ENCODE measurements around the gene SPATA13.

Gene SPATA13

GRCh38 chr13:24237356-24237755 lies 76.8 kb downstream of the SPATA13 start:
- Histone ChIP-seq H3K4me1 (ENCODE audit: control insufficient read depth in 1 of 2, insufficient read depth in 1 of 2, low read depth in 1 of 2, low read length in 1 of 2) (peaks cover 4 to 7% of the 10 kb centered on the region in 2 experiments), H3K27me3 (no peaks in the 10 kb centered on the region), H3K27ac (no peak overlapping the region), H3K9me3 (no peaks in the 10 kb centered on the region), H3K36me3 (no peaks in the 10 kb centered on the region), H3K4me3 (ENCODE audit: low read depth in 1 of 2, low read length in 1 of 2) (no peak overlapping the region)
- TF ChIP-seq CTCF (IDR thresholded peaks at IDR 0.05): no peak

- H3K9me3 ChIP-seq: no peaks in the 10 kb centered on the region
- no peaks in the 10 kb centered on the region for H3K36me3 ChIP-seq
- H3K27me3 ChIP-seq: no peaks in the 10 kb centered on the region
- H3K4me1 ChIP-seq (ENCODE audit: control insufficient read depth in 1 of 2, insufficient read depth in 1 of 2, low read depth in 1 of 2, low read length in 1 of 2): peaks cover 14 to 18% of the 10 kb centered on the region in 2 experiments
- no peak for TF ChIP-seq CTCF (IDR thresholded peaks at IDR 0.05)
- no peak overlapping the region for H3K27ac ChIP-seq
- H3K4me3 ChIP-seq (ENCODE audit: low read depth in 1 of 2, low read length in 1 of 2): no peak overlapping the region
These were observed 80.8 kb downstream of the SPATA13 start for GRCh38 chr13:24241336-24241735.

- no peak overlapping the region for H3K27ac ChIP-seq
- peaks cover 17 to 19% of the 10 kb centered on the region in 2 experiments for H3K4me1 ChIP-seq (ENCODE audit: control insufficient read depth in 1 of 2, insufficient read depth in 1 of 2, low read depth in 1 of 2, low read length in 1 of 2)
- no peaks in the 10 kb centered on the region for H3K9me3 ChIP-seq
- no peaks in the 10 kb centered on the region for H3K27me3 ChIP-seq
- H3K36me3 ChIP-seq: no peaks in the 10 kb centered on the region
- no peak for TF ChIP-seq CTCF (IDR thresholded peaks at IDR 0.05)
- H3K4me3 ChIP-seq (ENCODE audit: low read depth in 1 of 2, low read length in 1 of 2): no peak overlapping the region
These were observed 81.6 kb downstream of the SPATA13 start for GRCh38 chr13:24242100-24242499.

- H3K9me3 ChIP-seq: no peaks in the 10 kb centered on the region
- no peak overlapping the region for H3K4me3 ChIP-seq (ENCODE audit: low read depth in 1 of 2, low read length in 1 of 2)
- H3K36me3 ChIP-seq: no peaks in the 10 kb centered on the region
- no peaks in the 10 kb centered on the region for H3K27me3 ChIP-seq
- peaks cover 23 to 29% of the 10 kb centered on the region in 2 experiments for H3K4me1 ChIP-seq (ENCODE audit: control insufficient read depth in 1 of 2, insufficient read depth in 1 of 2, low read depth in 1 of 2, low read length in 1 of 2)
- TF ChIP-seq CTCF (IDR thresholded peaks at IDR 0.05): no peak
- peak overlapping the region; percentile 41 for H3K27ac ChIP-seq
These were observed 82.8 kb downstream of the SPATA13 start for GRCh38 chr13:24243302-24243701.

GRCh38 chr13:24244802-24245201 lies 84.3 kb downstream of the SPATA13 start:
- TF ChIP-seq CTCF (IDR thresholded peaks at IDR 0.05): no peak
- Histone ChIP-seq H3K4me3 (ENCODE audit: low read depth in 1 of 2, low read length in 1 of 2) (no peak overlapping the region), H3K9me3 (no peaks in the 10 kb centered on the region), H3K4me1 (ENCODE audit: control insufficient read depth in 1 of 2, insufficient read depth in 1 of 2, low read depth in 1 of 2, low read length in 1 of 2) (peaks cover 28% of the 10 kb centered on the region in 2 experiments), H3K36me3 (no peaks in the 10 kb centered on the region), H3K27ac (no peak overlapping the region), H3K27me3 (no peaks in the 10 kb centered on the region)

- no peaks in the 10 kb centered on the region for H3K36me3 ChIP-seq
- H3K4me1 ChIP-seq (ENCODE audit: control insufficient read depth in 1 of 2, insufficient read depth in 1 of 2, low read depth in 1 of 2, low read length in 1 of 2): peaks cover 46 to 50% of the 10 kb centered on the region in 2 experiments
- no peaks in the 10 kb centered on the region for H3K27me3 ChIP-seq
- no peak for TF ChIP-seq CTCF (IDR thresholded peaks at IDR 0.05)
- H3K4me3 ChIP-seq (ENCODE audit: low read depth in 1 of 2, low read length in 1 of 2): no peak overlapping the region
- H3K27ac ChIP-seq: peak overlapping the region; percentile 10
- no peaks in the 10 kb centered on the region for H3K9me3 ChIP-seq
These were observed 86.5 kb downstream of the SPATA13 start for GRCh38 chr13:24247016-24247415.

Data from neutrophil (primary cell).